Measurements from ENCODE around the gene PCDHB14.

DNA sequence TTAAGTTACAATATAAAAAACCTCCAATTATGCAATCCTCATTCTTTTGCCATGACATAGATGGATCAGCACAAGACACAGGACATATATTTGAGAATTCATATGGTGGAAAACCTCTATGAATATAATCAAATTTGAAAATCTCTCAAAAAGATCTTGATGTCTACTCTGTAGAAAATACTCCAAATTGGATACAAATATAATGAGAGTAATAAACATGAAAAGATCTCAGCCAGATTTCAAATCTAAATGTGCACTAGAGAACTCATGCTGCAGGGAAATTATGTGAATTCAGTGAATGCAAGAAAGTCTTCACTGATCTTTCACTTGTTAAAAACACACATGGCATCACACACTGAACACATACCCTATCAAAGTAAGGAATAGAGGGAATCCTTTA, 35.8 kb downstream of the PCDHB14 start:
- TF ChIP-seq POLR2A (IDR thresholded peaks at IDR 0.05) = no peak
- TF ChIP-seq, protein P1, sequence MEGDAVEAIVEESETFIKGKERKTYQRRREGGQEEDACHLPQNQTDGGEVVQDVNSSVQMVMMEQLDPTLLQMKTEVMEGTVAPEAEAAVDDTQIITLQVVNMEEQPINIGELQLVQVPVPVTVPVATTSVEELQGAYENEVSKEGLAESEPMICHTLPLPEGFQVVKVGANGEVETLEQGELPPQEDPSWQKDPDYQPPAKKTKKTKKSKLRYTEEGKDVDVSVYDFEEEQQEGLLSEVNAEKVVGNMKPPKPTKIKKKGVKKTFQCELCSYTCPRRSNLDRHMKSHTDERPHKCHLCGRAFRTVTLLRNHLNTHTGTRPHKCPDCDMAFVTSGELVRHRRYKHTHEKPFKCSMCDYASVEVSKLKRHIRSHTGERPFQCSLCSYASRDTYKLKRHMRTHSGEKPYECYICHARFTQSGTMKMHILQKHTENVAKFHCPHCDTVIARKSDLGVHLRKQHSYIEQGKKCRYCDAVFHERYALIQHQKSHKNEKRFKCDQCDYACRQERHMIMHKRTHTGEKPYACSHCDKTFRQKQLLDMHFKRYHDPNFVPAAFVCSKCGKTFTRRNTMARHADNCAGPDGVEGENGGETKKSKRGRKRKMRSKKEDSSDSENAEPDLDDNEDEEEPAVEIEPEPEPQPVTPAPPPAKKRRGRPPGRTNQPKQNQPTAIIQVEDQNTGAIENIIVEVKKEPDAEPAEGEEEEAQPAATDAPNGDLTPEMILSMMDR (IDR thresholded peaks at IDR 0.05) = no peak
